Kidney epithelial cell (primary cell): ENCODE measurements around the gene UMAD1. TPM values are rescaled to one million over a fixed set of nuclear protein-coding genes. Genes with fewer than 3 reads are reported as not detected.

Experiments
- DNase-seq: peaks from one replicate; pipeline ENCODE4 v3.0.0-alpha.2; 2010; ENCODE audit warnings: low read depth
- H3K27me3 ChIP-seq: 2 replicates; pipeline ENCODE4 v1.6.0; 2011; ENCODE audit warnings: low read length; ENCODE audit not compliant: control insufficient read depth, insufficient read depth
- H3K36me3 ChIP-seq: 2 replicates; pipeline ENCODE4 v1.5.1; 2011; ENCODE audit warnings: low read length; ENCODE audit not compliant: control insufficient read depth, insufficient read depth
- H3K4me3 ChIP-seq: 2 replicates; pipeline ENCODE4 v1.5.1; 2011; ENCODE audit warnings: low read depth, mild to moderate bottlenecking, control low read depth, low read length
- CTCF ChIP-seq: IDR thresholded peaks from 2 replicates; pipeline ENCODE4 v1.5.1; 2011; ENCODE audit warnings: mild to moderate bottlenecking, moderate library complexity, low read length, control low read depth, inconsistent platforms; ENCODE audit not compliant: insufficient read depth, poor library complexity, severe bottlenecking
- total RNA-seq: library from RNA; depleted of rRNA; stranded (reverse); fragments of >200 nt; gene quantifications from 2 replicates; pipeline ENCODE4 v1.2.3, GENCODE V29; 2015

UMAD1 gene
- total RNA-seq, 1 donor from 2014 or later = 10.7 TPM

GRCh38 chr7:7884855-7885254 is 244.3 kb downstream of the UMAD1 start:
- Histone ChIP-seq H3K36me3 (no peaks in the 10 kb centered on the region), H3K27me3 (no peaks in the 10 kb centered on the region), H3K4me3 (no peak overlapping the region)
- DNase-seq = no peak
- no peak for TF ChIP-seq CTCF

- Histone ChIP-seq H3K4me3 (no peak overlapping the region), H3K36me3 (no peaks in the 10 kb centered on the region), H3K27me3 (no peaks in the 10 kb centered on the region)
- TF ChIP-seq CTCF = no peak
- DNase-seq = no peak
Observed at GRCh38 chr7:7889791-7890568, 249.4 kb downstream of the UMAD1 start.

GRCh38 chr7:7895004-7895650 is 254.6 kb downstream of the UMAD1 start:
- DNase-seq = no peak
- no peak for TF ChIP-seq CTCF
- Histone ChIP-seq H3K36me3 (no peaks in the 10 kb centered on the region), H3K27me3 (no peaks in the 10 kb centered on the region), H3K4me3 (no peak overlapping the region)

- Histone ChIP-seq H3K27me3 (no peaks in the 10 kb centered on the region), H3K36me3 (no peaks in the 10 kb centered on the region), H3K4me3 (no peak overlapping the region)
- no peak for DNase-seq
- no peak for TF ChIP-seq CTCF
Observed at GRCh38 chr7:7895754-7896153, 255.2 kb downstream of the UMAD1 start.

DNA sequence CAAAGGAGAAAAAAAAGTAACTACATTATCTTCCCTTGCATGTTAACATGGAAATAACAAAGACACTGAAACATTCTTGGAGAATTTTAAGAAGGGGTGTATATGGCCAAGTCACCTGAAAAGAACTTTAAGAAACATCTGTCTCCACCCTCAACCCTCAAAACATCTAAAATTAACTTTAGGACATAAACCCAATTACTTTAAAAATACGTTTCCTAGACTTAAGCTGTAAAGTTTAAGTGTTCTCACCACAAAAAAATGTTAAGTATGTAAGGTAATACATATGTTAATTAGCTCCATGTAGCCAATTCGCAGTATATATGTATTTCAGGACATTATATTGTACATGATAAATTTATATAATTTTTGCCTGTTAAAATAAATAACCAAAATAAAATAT is 257.0 kb downstream of the UMAD1 start:
- no peak for TF ChIP-seq CTCF

More for the DNA sequence above, 257.0 kb downstream of the UMAD1 start:
- no peak for DNase-seq
- no peaks in the 10 kb centered on the region for H3K27me3 ChIP-seq
- H3K4me3 ChIP-seq = no peak overlapping the region
- H3K36me3 ChIP-seq = no peaks in the 10 kb centered on the region
